Left ventricle myocardium inferior (tissue), 1 donor: ENCODE data around the gene MMP14. TPM values are rescaled to one million over a fixed set of nuclear protein-coding genes. Genes with fewer than 3 reads are reported as not detected.

Experiments
- DNase-seq: peaks from one replicate; pipeline ENCODE4 v3.0.0-alpha.2; 2020
- H3K27ac ChIP-seq: fragments of 200-600 bp; replicated peaks from 2 replicates; pipeline ENCODE4 v1.8.0; 2021
- H3K27me3 ChIP-seq: fragments of 200-600 bp; 2 replicates; pipeline ENCODE4 v1.8.0; 2021; ENCODE audit warnings: low read depth
- H3K36me3 ChIP-seq: fragments of 200-600 bp; 2 replicates; pipeline ENCODE4 v1.8.0; 2021
- H3K4me1 ChIP-seq: fragments of 200-600 bp; 2 replicates; pipeline ENCODE4 v1.8.0; 2021
- H3K4me3 ChIP-seq: fragments of 200-600 bp; 2 replicates; pipeline ENCODE4 v1.8.0; 2021; ENCODE audit warnings: mild to moderate bottlenecking, moderate library complexity
- H3K9me3 ChIP-seq: fragments of 200-600 bp; replicated peaks from 2 replicates; pipeline ENCODE4 v1.8.0; 2021
- CTCF ChIP-seq: fragments of 200-600 bp; IDR thresholded peaks from 2 replicates; pipeline ENCODE4 v1.8.0; 2021; ENCODE audit warnings: antibody characterized with exemption, mild to moderate bottlenecking, borderline replicate concordance
- intact Hi-C: fragments of 100-400 bp; cut with micrococcal nuclease; formaldehyde crosslinking; loops from one replicate; pipeline ENCODE4 v1.11.0; 2022
- total RNA-seq: library from RNA; stranded (reverse); fragmentation: NEBNext Ultra II Directional; extraction: Animal tissue kit (Norgen Biotek cat#: 25700); gene quantifications from one replicate; pipeline ENCODE4 v1.2.1, GENCODE V29; 2021
- donor health status: DM: no; HTN: yes; CAD: no; lungs with severe emphysema.

Gene MMP14
- total RNA-seq, 1 donor from 2014 or later, result 22.1 TPM

GRCh38 chr14:22844221-22845102, 8.1 kb downstream of the MMP14 start:
- Histone ChIP-seq H3K9me3 (no peaks in the 10 kb centered on the region), H3K27me3 (no peaks in the 10 kb centered on the region), H3K36me3 (peaks cover 58% of the 10 kb centered on the region), H3K4me3 (no peak overlapping the region), H3K4me1 (peaks cover 51% of the 10 kb centered on the region), H3K27ac (no peak overlapping the region)
- intact Hi-C loops, result no loop called here
- no peak for DNase-seq
- TF ChIP-seq CTCF, result no peak

GRCh38 chr14:22845103-22845394, 8.7 kb downstream of the MMP14 start:
- peaks cover 51% of the 10 kb centered on the region for H3K4me1 ChIP-seq
- H3K27ac ChIP-seq, result no peak overlapping the region
- TF ChIP-seq CTCF, result no peak

GRCh38 chr14:22845821-22846625, 9.6 kb downstream of the MMP14 start:
- H3K27me3 ChIP-seq, result no peaks in the 10 kb centered on the region
- no peak overlapping the region for H3K4me3 ChIP-seq
- H3K9me3 ChIP-seq, result no peaks in the 10 kb centered on the region
- H3K27ac ChIP-seq, result peak overlapping the region; percentile 5
- DNase-seq, result no peak
- intact Hi-C loops, result no loop called here
- TF ChIP-seq CTCF, result no peak
- H3K4me1 ChIP-seq, result peaks cover 57% of the 10 kb centered on the region
- H3K36me3 ChIP-seq, result peaks cover 57% of the 10 kb centered on the region

More at GRCh38 chr14:22845103-22845394, 8.7 kb downstream of the MMP14 start:
- Histone ChIP-seq H3K9me3 (no peaks in the 10 kb centered on the region), H3K4me3 (no peak overlapping the region), H3K27me3 (no peaks in the 10 kb centered on the region), H3K36me3 (peaks cover 58% of the 10 kb centered on the region)
- intact Hi-C loops, result no loop called here
- no peak for DNase-seq

GRCh38 chr14:22846811-22847307, 10.5 kb downstream of the MMP14 start:
- no peak for DNase-seq
- Histone ChIP-seq H3K4me1 (peaks cover 66% of the 10 kb centered on the region), H3K36me3 (peaks cover 48% of the 10 kb centered on the region), H3K9me3 (no peaks in the 10 kb centered on the region), H3K27me3 (no peaks in the 10 kb centered on the region), H3K27ac (peak overlapping the region; percentile 5), H3K4me3 (no peak overlapping the region)
- TF ChIP-seq CTCF, result no peak
- intact Hi-C loops, result no loop called here

- H3K4me3 ChIP-seq, result peak overlapping the region; percentile 34
- H3K36me3 ChIP-seq, result peaks cover 39% of the 10 kb centered on the region
- DNase-seq, result no peak
- H3K4me1 ChIP-seq, result peaks cover 70% of the 10 kb centered on the region
- no peaks in the 10 kb centered on the region for H3K27me3 ChIP-seq
- intact Hi-C loops, result no loop called here
- H3K9me3 ChIP-seq, result no peaks in the 10 kb centered on the region
- peak overlapping the region; percentile 88 for H3K27ac ChIP-seq
- TF ChIP-seq CTCF, result no peak
Measured at GRCh38 chr14:22847661-22848341, 11.4 kb downstream of the MMP14 start.
